PC-9 (cell line): ENCODE data around the gene SPON1.

Experiments
- CTCF ChIP-seq: fragments of 200-600 bp; sonication (generic); conservative IDR thresholded peaks from 2 replicates; pipeline ENCODE4 v1.6.1; 2017; ENCODE audit warnings: mixed run types, antibody characterized with exemption, mild to moderate bottlenecking, moderate library complexity
- EZH2 ChIP-seq: fragments of 200-600 bp; sonication (generic); IDR thresholded peaks from 2 replicates; pipeline ENCODE4 v1.8.0; 2017; ENCODE audit warnings: antibody characterized with exemption, low read depth

GRCh38 chr11:13965337-13965736 is 2.8 kb downstream of the SPON1 start:
- TF ChIP-seq CTCF (no peak), EZH2 (no peak)
